GM12878 (cell line): Measurements from ENCODE around the gene HYAL4. TPM values are rescaled to one million over a fixed set of nuclear protein-coding genes. Genes with fewer than 3 reads are reported as not detected.

Experiments used
- BCL3 ChIP-seq: IDR thresholded peaks from 2 replicates; pipeline ENCODE4 v1.6.1; 2011; ENCODE audit warnings: borderline replicate concordance, low read depth, mild to moderate bottlenecking, moderate library complexity, low read length; ENCODE audit not compliant: insufficient read depth, poor library complexity, severe bottlenecking
- CBX3 ChIP-seq: fragments of 200-600 bp; sonication (generic); IDR thresholded peaks from 2 replicates; pipeline ENCODE4 v1.6.1; 2016; ENCODE audit warnings: low read depth, borderline replicate concordance
- CBX5 ChIP-seq: sonication (generic); IDR thresholded peaks from 2 replicates; pipeline ENCODE4 v1.6.1; 2016; ENCODE audit warnings: low read depth, moderate library complexity, mild to moderate bottlenecking, inconsistent platforms
- CEBPB ChIP-seq, 2 experiments: fragments of 150-350 bp in 1 of 2; IDR thresholded peaks; 2 replicates each; pipeline ENCODE4 v1.6.1; 2012 to 2014; ENCODE audit warnings: low read depth in 2 of 2, low read length in 2 of 2, borderline replicate concordance in 1 of 2, inconsistent platforms in 1 of 2
- CHD2 ChIP-seq: IDR thresholded peaks from 2 replicates; pipeline ENCODE4 v1.6.1; 2011; ENCODE audit warnings: low read depth, low read length, improper control_type of control experiment, borderline replicate concordance
- CHD4 ChIP-seq: fragments of 200-600 bp; sonication (generic); IDR thresholded peaks from 2 replicates; pipeline ENCODE4 v1.6.1; 2016; ENCODE audit warnings: mild to moderate bottlenecking
- E2F4 ChIP-seq: IDR thresholded peaks from 2 replicates; pipeline ENCODE4 v1.6.1; 2012; ENCODE audit warnings: low read depth, low read length, improper control_type of control experiment
- ELK1 ChIP-seq: IDR thresholded peaks from 2 replicates; pipeline ENCODE4 v1.6.1; 2012; ENCODE audit warnings: low read depth, low read length, improper control_type of control experiment
- EZH2 ChIP-seq: IDR thresholded peaks from 2 replicates; pipeline ENCODE4 v1.6.1; 2012; ENCODE audit warnings: low read depth, mild to moderate bottlenecking, control low read depth, inconsistent platforms, low read length, borderline replicate concordance; ENCODE audit not compliant: control insufficient read depth
- FOXK2 ChIP-seq: fragments of 450-650 bp; IDR thresholded peaks from 2 replicates; pipeline ENCODE4 v1.6.1; 2017; ENCODE audit warnings: mild to moderate bottlenecking, moderate library complexity
- FOXM1 ChIP-seq: IDR thresholded peaks from 2 replicates; pipeline ENCODE4 v1.6.1; 2012; ENCODE audit warnings: low read depth, mild to moderate bottlenecking, inconsistent platforms, low read length, moderate library complexity
- KLF5 ChIP-seq: fragments of 450-650 bp; IDR thresholded peaks from 2 replicates; pipeline ENCODE4 v1.6.1; 2014; ENCODE audit warnings: mild to moderate bottlenecking; ENCODE audit not compliant: partially characterized antibody
- NFXL1 ChIP-seq: fragments of 450-650 bp; IDR thresholded peaks from 2 replicates; pipeline ENCODE4 v1.6.1; 2017; ENCODE audit warnings: antibody characterized with exemption, mild to moderate bottlenecking, borderline replicate concordance
- PML ChIP-seq: IDR thresholded peaks from 2 replicates; pipeline ENCODE4 v1.6.1; 2012; ENCODE audit warnings: low read length, inconsistent platforms
- POLR2AphosphoS2 ChIP-seq: IDR thresholded peaks from 2 replicates; pipeline ENCODE4 v1.6.1; 2011; ENCODE audit warnings: low read depth, mild to moderate bottlenecking, low read length, improper control_type of control experiment, moderate library complexity
- RELB ChIP-seq: fragments of 450-650 bp; IDR thresholded peaks from 2 replicates; pipeline ENCODE4 v1.6.1; 2017; ENCODE audit warnings: low read depth, mild to moderate bottlenecking, moderate library complexity
- SREBF2 ChIP-seq: IDR thresholded peaks from 2 replicates; pipeline ENCODE4 v1.6.1; 2012; ENCODE audit warnings: mild to moderate bottlenecking, low read length
- TARDBP ChIP-seq: IDR thresholded peaks from 2 replicates; pipeline ENCODE4 v1.6.1; 2016; ENCODE audit warnings: borderline replicate concordance
- TBL1XR1 ChIP-seq: IDR thresholded peaks from 2 replicates; pipeline ENCODE4 v1.6.1; 2012; ENCODE audit warnings: low read depth, low read length, improper control_type of control experiment
- TCF12 ChIP-seq: IDR thresholded peaks from 2 replicates; pipeline ENCODE4 v1.6.1; 2011; ENCODE audit warnings: low read depth, mild to moderate bottlenecking, low read length
- TCF3 ChIP-seq: IDR thresholded peaks from 2 replicates; pipeline ENCODE4 v1.6.1; 2012; ENCODE audit warnings: low read depth, mild to moderate bottlenecking, low read length, borderline replicate concordance; ENCODE audit not compliant: insufficient read depth
- ZBTB33 ChIP-seq: fragments of 450-650 bp; IDR thresholded peaks from 2 replicates; pipeline ENCODE4 v1.6.1; 2017; ENCODE audit warnings: mild to moderate bottlenecking
- ZZZ3 ChIP-seq: IDR thresholded peaks from 2 replicates; pipeline ENCODE4 v1.6.1; 2011; ENCODE audit warnings: low read depth; ENCODE audit not compliant: control insufficient read depth, insufficient read length
- polyA plus RNA-seq, 11 experiments: library from polyadenylated mRNA; depleted of rRNA in 4 of 11; unstranded in 6 of 11; stranded (reverse) in 5 of 11; fragments of >200 nt; fragmentation: Nextera tagmentation in 4 of 11; fragmentation: Illumina TruSeq in 1 of 11; extraction: Ambion mirVana in 4 of 11; extraction: Trizol in 1 of 11; gene quantifications; 1 replicate in 1 of 11; 2 replicates in 10 of 11; pipeline versions ENCODE4 v1.2.1 to v1.2.3, GENCODE V29; 2011 to 2016; ENCODE audit warnings: inconsistent platforms in 2 of 11, missing spikeins in 2 of 11, low read depth in 1 of 11
- total RNA-seq, 4 experiments: library from RNA; depleted of rRNA in 3 of 4; stranded (reverse); fragments of >200 nt in 3 of 4; fragmentation: Illumina TruSeq in 1 of 4; extraction: Trizol in 1 of 4; gene quantifications; 2 replicates each; pipeline versions ENCODE4 v1.2.1 to v1.2.3, GENCODE V29; 2013 to 2021

HYAL4 gene
- total and polyA plus RNA-seq, 10 of the 15 experiments (the other 5 are each of a cell fraction or from before 2014, with no cell fraction given): 0.14 to 0.88 (median 0.26) TPM; not detected in 1

- TF ChIP-seq ZBTB33 (no peak), ZZZ3 (no peak), POLR2AphosphoS2 (no peak), CEBPB (IDR thresholded peaks at IDR 0.05; ENCODE audit: borderline replicate concordance in 1 of 2, low read depth in 2 of 2, low read length in 2 of 2) (no peak), KLF5 (no peak), PML (no peak), FOXM1 (peak; percentile 58; the same call in 1 of the 2 replicates), RELB (peak; percentile 99), CBX3 (no peak), NFXL1 (no peak), SREBF2 (no peak), TCF12 (0 out of 2 replicates have a peak, but pooled peaks have one; percentile 21), TBL1XR1 (no peak), FOXK2 (no peak), E2F4 (no peak), EZH2 (no peak), BCL3 (no peak), CBX5 (peak; percentile 42; the same call in 1 of the 2 replicates), CHD4 (no peak), CHD2 (no peak), TCF3 (no peak), ELK1 (no peak), TARDBP (no peak)
Measured at GRCh38 chr7:123823898-123824753, 20.8 kb upstream of the HYAL4 start (continued).
